Neural cell (in vitro differentiated cells): ENCODE measurements around the gene FANCI.

Source experiments
- RAD21 ChIP-seq: fragments of 450-650 bp; conservative IDR thresholded peaks from 2 replicates; pipeline ENCODE4 v1.6.1; 2014; ENCODE audit warnings: antibody characterized with exemption, mild to moderate bottlenecking, moderate library complexity
- SMC3 ChIP-seq: fragments of 450-650 bp; conservative IDR thresholded peaks from 2 replicates; pipeline ENCODE4 v1.6.1; 2014; ENCODE audit warnings: antibody characterized with exemption, mild to moderate bottlenecking, moderate library complexity; ENCODE audit not compliant: poor library complexity
- TF ChIP-seq, protein P1 (sequence below): IDR thresholded peaks from 2 replicates; pipeline ENCODE4 v1.6.1; 2012; ENCODE audit warnings: borderline replicate concordance

DNA sequence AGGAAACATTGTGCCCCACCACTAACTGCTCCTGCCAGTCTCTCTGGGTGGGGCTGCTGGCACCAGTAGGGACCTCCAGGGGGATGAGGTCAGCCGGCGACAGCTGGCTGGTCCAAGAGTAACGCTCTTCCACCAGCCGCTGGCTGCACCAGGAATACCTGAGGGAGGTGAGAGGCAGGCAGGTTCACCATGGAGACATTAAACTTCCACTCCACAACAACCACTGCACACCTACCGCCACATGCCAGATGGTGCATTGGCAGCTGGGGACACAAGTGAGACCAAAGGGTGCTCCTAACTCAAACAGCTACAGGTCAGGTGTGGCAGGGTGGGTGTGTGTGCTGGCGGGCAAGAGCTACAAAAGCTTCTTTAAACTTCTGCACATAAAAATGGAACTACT, 86.3 kb downstream of the FANCI start:
- TF ChIP-seq RAD21 (no peak), SMC3 (no peak)
- TF ChIP-seq, protein P1, sequence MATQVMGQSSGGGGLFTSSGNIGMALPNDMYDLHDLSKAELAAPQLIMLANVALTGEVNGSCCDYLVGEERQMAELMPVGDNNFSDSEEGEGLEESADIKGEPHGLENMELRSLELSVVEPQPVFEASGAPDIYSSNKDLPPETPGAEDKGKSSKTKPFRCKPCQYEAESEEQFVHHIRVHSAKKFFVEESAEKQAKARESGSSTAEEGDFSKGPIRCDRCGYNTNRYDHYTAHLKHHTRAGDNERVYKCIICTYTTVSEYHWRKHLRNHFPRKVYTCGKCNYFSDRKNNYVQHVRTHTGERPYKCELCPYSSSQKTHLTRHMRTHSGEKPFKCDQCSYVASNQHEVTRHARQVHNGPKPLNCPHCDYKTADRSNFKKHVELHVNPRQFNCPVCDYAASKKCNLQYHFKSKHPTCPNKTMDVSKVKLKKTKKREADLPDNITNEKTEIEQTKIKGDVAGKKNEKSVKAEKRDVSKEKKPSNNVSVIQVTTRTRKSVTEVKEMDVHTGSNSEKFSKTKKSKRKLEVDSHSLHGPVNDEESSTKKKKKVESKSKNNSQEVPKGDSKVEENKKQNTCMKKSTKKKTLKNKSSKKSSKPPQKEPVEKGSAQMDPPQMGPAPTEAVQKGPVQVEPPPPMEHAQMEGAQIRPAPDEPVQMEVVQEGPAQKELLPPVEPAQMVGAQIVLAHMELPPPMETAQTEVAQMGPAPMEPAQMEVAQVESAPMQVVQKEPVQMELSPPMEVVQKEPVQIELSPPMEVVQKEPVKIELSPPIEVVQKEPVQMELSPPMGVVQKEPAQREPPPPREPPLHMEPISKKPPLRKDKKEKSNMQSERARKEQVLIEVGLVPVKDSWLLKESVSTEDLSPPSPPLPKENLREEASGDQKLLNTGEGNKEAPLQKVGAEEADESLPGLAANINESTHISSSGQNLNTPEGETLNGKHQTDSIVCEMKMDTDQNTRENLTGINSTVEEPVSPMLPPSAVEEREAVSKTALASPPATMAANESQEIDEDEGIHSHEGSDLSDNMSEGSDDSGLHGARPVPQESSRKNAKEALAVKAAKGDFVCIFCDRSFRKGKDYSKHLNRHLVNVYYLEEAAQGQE = no peak
